ENCODE measurements around the gene F2.

DNA sequence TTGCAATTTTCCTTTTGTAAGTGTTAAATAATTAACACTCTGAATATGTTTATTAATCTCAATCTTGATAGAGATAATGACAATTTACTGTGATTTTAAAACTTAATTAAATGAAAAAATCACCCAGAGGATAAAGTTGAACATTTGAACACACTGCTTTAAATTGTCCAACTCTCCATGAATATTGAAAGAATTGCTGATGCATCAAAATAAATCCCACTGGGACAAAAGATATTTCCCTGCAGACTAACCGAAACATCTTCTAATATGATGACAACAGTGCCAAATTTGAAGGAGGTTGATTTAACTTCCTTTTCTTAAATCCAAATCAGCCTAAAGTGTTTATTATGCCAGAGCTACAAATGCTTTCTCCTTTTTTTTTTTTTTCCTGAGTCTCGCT lies 47.6 kb downstream of the F2 start:
- TF ChIP-seq, protein P1, sequence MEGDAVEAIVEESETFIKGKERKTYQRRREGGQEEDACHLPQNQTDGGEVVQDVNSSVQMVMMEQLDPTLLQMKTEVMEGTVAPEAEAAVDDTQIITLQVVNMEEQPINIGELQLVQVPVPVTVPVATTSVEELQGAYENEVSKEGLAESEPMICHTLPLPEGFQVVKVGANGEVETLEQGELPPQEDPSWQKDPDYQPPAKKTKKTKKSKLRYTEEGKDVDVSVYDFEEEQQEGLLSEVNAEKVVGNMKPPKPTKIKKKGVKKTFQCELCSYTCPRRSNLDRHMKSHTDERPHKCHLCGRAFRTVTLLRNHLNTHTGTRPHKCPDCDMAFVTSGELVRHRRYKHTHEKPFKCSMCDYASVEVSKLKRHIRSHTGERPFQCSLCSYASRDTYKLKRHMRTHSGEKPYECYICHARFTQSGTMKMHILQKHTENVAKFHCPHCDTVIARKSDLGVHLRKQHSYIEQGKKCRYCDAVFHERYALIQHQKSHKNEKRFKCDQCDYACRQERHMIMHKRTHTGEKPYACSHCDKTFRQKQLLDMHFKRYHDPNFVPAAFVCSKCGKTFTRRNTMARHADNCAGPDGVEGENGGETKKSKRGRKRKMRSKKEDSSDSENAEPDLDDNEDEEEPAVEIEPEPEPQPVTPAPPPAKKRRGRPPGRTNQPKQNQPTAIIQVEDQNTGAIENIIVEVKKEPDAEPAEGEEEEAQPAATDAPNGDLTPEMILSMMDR (IDR thresholded peaks at IDR 0.05; ENCODE audit: low read depth, low read length, missing input control), result no peak
- TF ChIP-seq JUND (IDR thresholded peaks at IDR 0.05) (no peak), TAF1 (conservative IDR thresholded peaks at IDR 0.05) (no peak), EGR1 (IDR thresholded peaks at IDR 0.05; ENCODE audit: low read depth in 2 of 2) (no peak), SP1 (IDR thresholded peaks at IDR 0.05) (no peak), RAD21 (IDR thresholded peaks at IDR 0.05) (no peak), HNF4A (conservative IDR thresholded peaks at IDR 0.05) (no peak), YY1 (IDR thresholded peaks at IDR 0.05) (no peak), RXRA (IDR thresholded peaks at IDR 0.05) (no peak)
- TF ChIP-seq, protein P2, sequence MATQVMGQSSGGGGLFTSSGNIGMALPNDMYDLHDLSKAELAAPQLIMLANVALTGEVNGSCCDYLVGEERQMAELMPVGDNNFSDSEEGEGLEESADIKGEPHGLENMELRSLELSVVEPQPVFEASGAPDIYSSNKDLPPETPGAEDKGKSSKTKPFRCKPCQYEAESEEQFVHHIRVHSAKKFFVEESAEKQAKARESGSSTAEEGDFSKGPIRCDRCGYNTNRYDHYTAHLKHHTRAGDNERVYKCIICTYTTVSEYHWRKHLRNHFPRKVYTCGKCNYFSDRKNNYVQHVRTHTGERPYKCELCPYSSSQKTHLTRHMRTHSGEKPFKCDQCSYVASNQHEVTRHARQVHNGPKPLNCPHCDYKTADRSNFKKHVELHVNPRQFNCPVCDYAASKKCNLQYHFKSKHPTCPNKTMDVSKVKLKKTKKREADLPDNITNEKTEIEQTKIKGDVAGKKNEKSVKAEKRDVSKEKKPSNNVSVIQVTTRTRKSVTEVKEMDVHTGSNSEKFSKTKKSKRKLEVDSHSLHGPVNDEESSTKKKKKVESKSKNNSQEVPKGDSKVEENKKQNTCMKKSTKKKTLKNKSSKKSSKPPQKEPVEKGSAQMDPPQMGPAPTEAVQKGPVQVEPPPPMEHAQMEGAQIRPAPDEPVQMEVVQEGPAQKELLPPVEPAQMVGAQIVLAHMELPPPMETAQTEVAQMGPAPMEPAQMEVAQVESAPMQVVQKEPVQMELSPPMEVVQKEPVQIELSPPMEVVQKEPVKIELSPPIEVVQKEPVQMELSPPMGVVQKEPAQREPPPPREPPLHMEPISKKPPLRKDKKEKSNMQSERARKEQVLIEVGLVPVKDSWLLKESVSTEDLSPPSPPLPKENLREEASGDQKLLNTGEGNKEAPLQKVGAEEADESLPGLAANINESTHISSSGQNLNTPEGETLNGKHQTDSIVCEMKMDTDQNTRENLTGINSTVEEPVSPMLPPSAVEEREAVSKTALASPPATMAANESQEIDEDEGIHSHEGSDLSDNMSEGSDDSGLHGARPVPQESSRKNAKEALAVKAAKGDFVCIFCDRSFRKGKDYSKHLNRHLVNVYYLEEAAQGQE (IDR thresholded peaks at IDR 0.05), result no peak
- TF ChIP-seq, protein P3, sequence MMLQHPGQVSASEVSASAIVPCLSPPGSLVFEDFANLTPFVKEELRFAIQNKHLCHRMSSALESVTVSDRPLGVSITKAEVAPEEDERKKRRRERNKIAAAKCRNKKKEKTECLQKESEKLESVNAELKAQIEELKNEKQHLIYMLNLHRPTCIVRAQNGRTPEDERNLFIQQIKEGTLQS (IDR thresholded peaks at IDR 0.05), result no peak
- TF ChIP-seq, protein P4, sequence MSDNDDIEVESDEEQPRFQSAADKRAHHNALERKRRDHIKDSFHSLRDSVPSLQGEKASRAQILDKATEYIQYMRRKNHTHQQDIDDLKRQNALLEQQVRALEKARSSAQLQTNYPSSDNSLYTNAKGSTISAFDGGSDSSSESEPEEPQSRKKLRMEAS (IDR thresholded peaks at IDR 0.05), result no peak
- TF ChIP-seq, protein P5, sequence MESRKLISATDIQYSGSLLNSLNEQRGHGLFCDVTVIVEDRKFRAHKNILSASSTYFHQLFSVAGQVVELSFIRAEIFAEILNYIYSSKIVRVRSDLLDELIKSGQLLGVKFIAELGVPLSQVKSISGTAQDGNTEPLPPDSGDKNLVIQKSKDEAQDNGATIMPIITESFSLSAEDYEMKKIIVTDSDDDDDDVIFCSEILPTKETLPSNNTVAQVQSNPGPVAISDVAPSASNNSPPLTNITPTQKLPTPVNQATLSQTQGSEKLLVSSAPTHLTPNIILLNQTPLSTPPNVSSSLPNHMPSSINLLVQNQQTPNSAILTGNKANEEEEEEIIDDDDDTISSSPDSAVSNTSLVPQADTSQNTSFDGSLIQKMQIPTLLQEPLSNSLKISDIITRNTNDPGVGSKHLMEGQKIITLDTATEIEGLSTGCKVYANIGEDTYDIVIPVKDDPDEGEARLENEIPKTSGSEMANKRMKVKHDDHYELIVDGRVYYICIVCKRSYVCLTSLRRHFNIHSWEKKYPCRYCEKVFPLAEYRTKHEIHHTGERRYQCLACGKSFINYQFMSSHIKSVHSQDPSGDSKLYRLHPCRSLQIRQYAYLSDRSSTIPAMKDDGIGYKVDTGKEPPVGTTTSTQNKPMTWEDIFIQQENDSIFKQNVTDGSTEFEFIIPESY (IDR thresholded peaks at IDR 0.05), result no peak

Measured in liver (tissue), 3 donors.